Measurements from ENCODE around the gene MIEN1. TPM values are rescaled to one million over a fixed set of nuclear protein-coding genes. Genes with fewer than 3 reads are reported as not detected.

The MIEN1 gene
- total and polyA plus RNA-seq, 2 donors = 56.4 to 84.3 TPM

- Histone ChIP-seq H3K27ac (ENCODE audit: low read depth in 1 of 2, low read length in 1 of 2) (no peak overlapping the region), H3K36me3 (ENCODE audit: control insufficient read depth in 2 of 2, insufficient read depth in 2 of 2, low read length in 1 of 2) (no peaks in the 10 kb centered on the region), H3K4me3 (ENCODE audit: low read length in 2 of 2) (no peak overlapping the region), H3K27me3 (ENCODE audit: control insufficient read depth in 2 of 2, insufficient read depth in 1 of 2, low read length in 1 of 2) (peaks cover 3 to 33% of the 10 kb centered on the region in 2 donors), H3K4me1 (ENCODE audit: control insufficient read depth in 2 of 2, insufficient read depth in 2 of 2, low read length in 2 of 2) (peaks cover 0 to 16% of the 10 kb centered on the region in 2 donors), H3K9me3 (ENCODE audit: control insufficient read depth in 2 of 2, insufficient read depth in 1 of 2, low read length in 1 of 2) (peaks cover 0 to 2% of the 10 kb centered on the region in 2 donors)
- WGBS = 91% methylated on average over 8 of the region's 8 CpGs
- DNase-seq (ENCODE audit: low read depth in 6 of 9, low spot score in 9 of 9) = no peak
Observed at GRCh38 chr17:39744836-39745215, 14.5 kb upstream of the MIEN1 start.

- Histone ChIP-seq H3K4me1 (ENCODE audit: control insufficient read depth in 2 of 2, insufficient read depth in 2 of 2, low read length in 2 of 2) (peaks cover 4 to 20% of the 10 kb centered on the region in 2 donors), H3K27me3 (ENCODE audit: control insufficient read depth in 2 of 2, insufficient read depth in 1 of 2, low read length in 1 of 2) (peaks cover 6 to 38% of the 10 kb centered on the region in 2 donors), H3K4me3 (ENCODE audit: low read length in 2 of 2) (no peak overlapping the region), H3K27ac (ENCODE audit: low read depth in 1 of 2, low read length in 1 of 2) (no peak overlapping the region), H3K36me3 (ENCODE audit: control insufficient read depth in 2 of 2, insufficient read depth in 2 of 2, low read length in 1 of 2) (no peaks in the 10 kb centered on the region), H3K9me3 (ENCODE audit: control insufficient read depth in 2 of 2, insufficient read depth in 1 of 2, low read length in 1 of 2) (no peaks in the 10 kb centered on the region)
- no peak for DNase-seq (ENCODE audit: low read depth in 6 of 9, low spot score in 9 of 9)
- 88% methylated on average over 16 of the region's 16 CpGs for WGBS
Observed at GRCh38 chr17:39744075-39744835, 13.9 kb upstream of the MIEN1 start.

GRCh38 chr17:39742856-39743436 lies 12.6 kb upstream of the MIEN1 start:
- H3K9me3 ChIP-seq (ENCODE audit: control insufficient read depth in 2 of 2, insufficient read depth in 1 of 2, low read length in 1 of 2) = peaks cover 0 to 2% of the 10 kb centered on the region in 2 donors
- H3K36me3 ChIP-seq (ENCODE audit: control insufficient read depth in 2 of 2, insufficient read depth in 2 of 2, low read length in 1 of 2) = no peaks in the 10 kb centered on the region
- peaks cover 6 to 51% of the 10 kb centered on the region in 2 donors for H3K27me3 ChIP-seq (ENCODE audit: control insufficient read depth in 2 of 2, insufficient read depth in 1 of 2, low read length in 1 of 2)
- no peak for DNase-seq (ENCODE audit: low read depth in 6 of 9, low spot score in 9 of 9)
- H3K27ac ChIP-seq (ENCODE audit: low read depth in 1 of 2, low read length in 1 of 2) = no peak overlapping the region
- H3K4me1 ChIP-seq (ENCODE audit: control insufficient read depth in 2 of 2, insufficient read depth in 2 of 2, low read length in 2 of 2) = peaks cover 12 to 32% of the 10 kb centered on the region in 2 donors
- 90% methylated on average over 21 of the region's 21 CpGs for WGBS
- no peak overlapping the region for H3K4me3 ChIP-seq (ENCODE audit: low read length in 2 of 2)

- 91% methylated on average over 18 of the region's 18 CpGs for WGBS
- H3K27me3 ChIP-seq (ENCODE audit: control insufficient read depth in 2 of 2, insufficient read depth in 1 of 2, low read length in 1 of 2) = peaks cover 6 to 58% of the 10 kb centered on the region in 2 donors
- H3K4me3 ChIP-seq (ENCODE audit: low read length in 2 of 2) = no peak overlapping the region
- H3K36me3 ChIP-seq (ENCODE audit: control insufficient read depth in 2 of 2, insufficient read depth in 2 of 2, low read length in 1 of 2) = no peaks in the 10 kb centered on the region
- H3K4me1 ChIP-seq (ENCODE audit: control insufficient read depth in 2 of 2, insufficient read depth in 2 of 2, low read length in 2 of 2) = peaks cover 17 to 38% of the 10 kb centered on the region in 2 donors
- no peak overlapping the region for H3K27ac ChIP-seq (ENCODE audit: low read depth in 1 of 2, low read length in 1 of 2)
- H3K9me3 ChIP-seq (ENCODE audit: control insufficient read depth in 2 of 2, insufficient read depth in 1 of 2, low read length in 1 of 2) = peaks cover 0 to 5% of the 10 kb centered on the region in 2 donors
- DNase-seq (ENCODE audit: low read depth in 6 of 9, low spot score in 9 of 9) = no peak
Observed at GRCh38 chr17:39742126-39742855, 12.0 kb upstream of the MIEN1 start.

- H3K36me3 ChIP-seq (ENCODE audit: control insufficient read depth in 2 of 2, insufficient read depth in 2 of 2, low read length in 1 of 2) = no peaks in the 10 kb centered on the region
- 74% methylated on average over 16 of the region's 16 CpGs for WGBS
- peak in 1 of 9 donors; percentile 31 for DNase-seq (ENCODE audit: low read depth in 6 of 9, low spot score in 9 of 9)
- H3K27me3 ChIP-seq (ENCODE audit: control insufficient read depth in 2 of 2, insufficient read depth in 1 of 2, low read length in 1 of 2) = peaks cover 8 to 75% of the 10 kb centered on the region in 2 donors
- H3K4me3 ChIP-seq (ENCODE audit: low read length in 2 of 2) = no peak overlapping the region
- peak overlapping the region in 1 of 2 donors; percentile 58 for H3K27ac ChIP-seq (ENCODE audit: low read depth in 1 of 2, low read length in 1 of 2)
- peaks cover 17 to 53% of the 10 kb centered on the region in 2 donors for H3K4me1 ChIP-seq (ENCODE audit: control insufficient read depth in 2 of 2, insufficient read depth in 2 of 2, low read length in 2 of 2)
- H3K9me3 ChIP-seq (ENCODE audit: control insufficient read depth in 2 of 2, insufficient read depth in 1 of 2, low read length in 1 of 2) = peaks cover 0 to 5% of the 10 kb centered on the region in 2 donors
Observed at GRCh38 chr17:39740357-39741111, 10.2 kb upstream of the MIEN1 start.

- DNase-seq (ENCODE audit: low read depth in 6 of 9, low spot score in 9 of 9) = no peak
- Histone ChIP-seq H3K27ac (ENCODE audit: low read depth in 1 of 2, low read length in 1 of 2) (peak overlapping the region in 1 of 2 donors; percentile 58), H3K9me3 (ENCODE audit: control insufficient read depth in 2 of 2, insufficient read depth in 1 of 2, low read length in 1 of 2) (peaks cover 0 to 5% of the 10 kb centered on the region in 2 donors), H3K4me3 (ENCODE audit: low read length in 2 of 2) (peak overlapping the region in 1 of 2 donors; percentile 12), H3K36me3 (ENCODE audit: control insufficient read depth in 2 of 2, insufficient read depth in 2 of 2, low read length in 1 of 2) (no peaks in the 10 kb centered on the region), H3K27me3 (ENCODE audit: control insufficient read depth in 2 of 2, insufficient read depth in 1 of 2, low read length in 1 of 2) (peaks cover 8 to 79% of the 10 kb centered on the region in 2 donors), H3K4me1 (ENCODE audit: control insufficient read depth in 2 of 2, insufficient read depth in 2 of 2, low read length in 2 of 2) (peaks cover 17 to 53% of the 10 kb centered on the region in 2 donors)
- WGBS = 60% methylated on average over 9 of the region's 9 CpGs
Observed at GRCh38 chr17:39739885-39740356, 9.6 kb upstream of the MIEN1 start.

- H3K27me3 ChIP-seq (ENCODE audit: control insufficient read depth in 2 of 2, insufficient read depth in 1 of 2, low read length in 1 of 2) = peaks cover 8 to 79% of the 10 kb centered on the region in 2 donors
- H3K27ac ChIP-seq (ENCODE audit: low read depth in 1 of 2, low read length in 1 of 2) = peak overlapping the region in 1 of 2 donors; percentile 58
Observed at GRCh38 chr17:39738983-39739884, 8.9 kb upstream of the MIEN1 start.

GRCh38 chr17:39738568-39738901 lies 8.2 kb upstream of the MIEN1 start:
- H3K27ac ChIP-seq (ENCODE audit: low read depth in 1 of 2, low read length in 1 of 2) = no peak overlapping the region
- H3K4me1 ChIP-seq (ENCODE audit: control insufficient read depth in 2 of 2, insufficient read depth in 2 of 2, low read length in 2 of 2) = peaks cover 17 to 53% of the 10 kb centered on the region in 2 donors
- no peaks in the 10 kb centered on the region for H3K36me3 ChIP-seq (ENCODE audit: control insufficient read depth in 2 of 2, insufficient read depth in 2 of 2, low read length in 1 of 2)
- peaks cover 0 to 5% of the 10 kb centered on the region in 2 donors for H3K9me3 ChIP-seq (ENCODE audit: control insufficient read depth in 2 of 2, insufficient read depth in 1 of 2, low read length in 1 of 2)
- WGBS = 4% methylated on average over 13 of the region's 13 CpGs
- peaks cover 8 to 79% of the 10 kb centered on the region in 2 donors for H3K27me3 ChIP-seq (ENCODE audit: control insufficient read depth in 2 of 2, insufficient read depth in 1 of 2, low read length in 1 of 2)
- H3K4me3 ChIP-seq (ENCODE audit: low read length in 2 of 2) = peak overlapping the region; percentile 9 to 14
- peak in 1 of 9 donors; percentile 67 for DNase-seq (ENCODE audit: low read depth in 6 of 9, low spot score in 9 of 9)

More at GRCh38 chr17:39738983-39739884, 8.9 kb upstream of the MIEN1 start:
- peak in 1 of 9 donors; percentile 35 for DNase-seq (ENCODE audit: low read depth in 6 of 9, low spot score in 9 of 9)
- H3K4me1 ChIP-seq (ENCODE audit: control insufficient read depth in 2 of 2, insufficient read depth in 2 of 2, low read length in 2 of 2) = peaks cover 17 to 53% of the 10 kb centered on the region in 2 donors
- WGBS = 12% methylated on average over 32 of the region's 32 CpGs
- peak overlapping the region; percentile 12 to 14 for H3K4me3 ChIP-seq (ENCODE audit: low read length in 2 of 2)
- peaks cover 0 to 5% of the 10 kb centered on the region in 2 donors for H3K9me3 ChIP-seq (ENCODE audit: control insufficient read depth in 2 of 2, insufficient read depth in 1 of 2, low read length in 1 of 2)
- H3K36me3 ChIP-seq (ENCODE audit: control insufficient read depth in 2 of 2, insufficient read depth in 2 of 2, low read length in 1 of 2) = no peaks in the 10 kb centered on the region

Data from thymus (tissue), 11 donors.